Measurements from ENCODE around the gene PLEKHJ1. TPM values are rescaled to one million over a fixed set of nuclear protein-coding genes. Genes with fewer than 3 reads are reported as not detected.

PLEKHJ1 gene
- 49.7 and 72.8 TPM in 2 replicates for total RNA-seq

DNA sequence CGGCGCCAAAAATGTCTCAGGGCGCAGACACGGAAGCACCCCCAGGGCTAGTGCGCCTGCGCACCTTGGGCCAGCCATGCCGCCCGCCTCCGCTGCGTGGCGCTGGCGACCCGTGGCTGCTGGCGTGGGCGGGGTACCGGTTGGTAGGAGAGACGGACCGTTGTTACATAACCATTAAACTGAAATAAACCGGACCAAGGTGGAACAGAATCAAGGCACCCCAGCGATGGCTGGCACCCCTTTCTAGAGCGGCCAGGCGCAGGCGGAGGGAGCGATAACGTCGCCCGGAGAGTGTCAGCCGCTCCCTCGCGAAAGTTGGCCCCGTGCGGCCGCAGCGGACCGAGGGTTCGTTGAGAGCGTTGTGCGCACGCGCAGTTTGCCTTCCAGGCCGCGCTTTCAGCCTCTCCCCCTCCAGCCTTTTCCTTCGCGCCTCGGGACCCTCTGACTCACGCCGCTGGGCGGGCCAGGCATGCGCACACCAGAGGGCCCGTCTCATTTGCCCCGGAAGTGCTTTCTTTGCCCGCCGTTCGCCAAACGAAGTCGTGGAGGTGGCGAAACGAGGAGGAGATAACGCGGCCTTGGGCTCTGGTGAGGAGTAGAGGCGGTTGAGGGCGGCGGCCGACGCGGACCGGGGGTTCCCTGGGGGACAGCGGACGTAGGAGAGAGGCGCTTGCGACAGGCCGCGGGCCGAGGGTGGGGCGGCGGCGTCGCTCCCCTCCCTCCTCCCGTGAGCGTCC lies at the start of gene PLEKHJ1, which contains the start of gene SF3A2:
PLEKHJ1 (minus strand) TSS at position 16 of the 737 bp plus-strand sequence. CDS start 81 bp downstream, outside the sequence.
SF3A2 (plus strand) TSS at position 511 of the 737 bp plus-strand sequence. CDS start 6,595 bp downstream, outside the sequence.

GRCh38 chr19:2282062-2282861 lies 46.1 kb upstream of the PLEKHJ1 start, which contains the start of gene PEAK3:
Gene PEAK3 (minus strand): TSS chr19:2282175. CDS start chr19:2280931, 1,244 bp downstream.

GRCh38 chr19:2255982-2256685 lies 20.0 kb upstream of the PLEKHJ1 start, which contains the start of gene JSRP1:
Gene JSRP1 (minus strand): TSS chr19:2256417. CDS start chr19:2255314, 1,103 bp downstream.

GRCh38 chr19:2249010-2249866 lies 13.1 kb upstream of the PLEKHJ1 start, which contains the start of gene AMH:
Gene AMH (plus strand): TSS chr19:2249323. CDS start chr19:2249333, 10 bp downstream.

Other genes with a start within 250 kb of the PLEKHJ1 start
- gene BTBD2, start 220.6 kb downstream of the PLEKHJ1 start, total RNA-seq, result 77.4 and 137 TPM in 2 replicates
- gene MKNK2, start 185.1 kb downstream of the PLEKHJ1 start, total RNA-seq, result 68.7 and 80.6 TPM in 2 replicates
- 27.5 and 36.5 TPM in 2 replicates for gene MOB3A, start 140.0 kb downstream of the PLEKHJ1 start, total RNA-seq
- 0.13 and 2.9 TPM in 2 replicates for gene IZUMO4, start 139.4 kb downstream of the PLEKHJ1 start, total RNA-seq
- gene AP3D1, start 84.8 kb downstream of the PLEKHJ1 start, total RNA-seq, result 77.9 and 99.9 TPM in 2 replicates
- 8.0 and 24.8 TPM in 2 replicates for gene DOT1L, start 72.4 kb downstream of the PLEKHJ1 start, total RNA-seq
- 42.5 and 47.8 TPM in 2 replicates for gene SF3A2, start 495 bp upstream of the PLEKHJ1 start, total RNA-seq
- gene AMH, start 13.0 kb upstream of the PLEKHJ1 start, total RNA-seq, result under 0.01 and 2.3 TPM in 2 replicates
- 3.2 TPM in 1 of 2 replicates, not detected in the other for gene JSRP1, start 20.1 kb upstream of the PLEKHJ1 start, total RNA-seq
- 0.13 TPM in 1 of 2 replicates, not detected in the other for gene PEAK3, start 45.8 kb upstream of the PLEKHJ1 start, total RNA-seq
- not detected in 2 replicates for gene LINGO3, start 71.8 kb upstream of the PLEKHJ1 start, total RNA-seq
- gene LSM7, start 92.3 kb upstream of the PLEKHJ1 start, total RNA-seq, result 135 and 247 TPM in 2 replicates
- 18.7 and 36.3 TPM in 2 replicates for gene SPPL2B, start 92.4 kb upstream of the PLEKHJ1 start, total RNA-seq
- 0.26 TPM in 1 of 2 replicates, not detected in the other for gene TMPRSS9, start 123.9 kb upstream of the PLEKHJ1 start, total RNA-seq
- 56.9 and 71.1 TPM in 2 replicates for gene TIMM13, start 191.3 kb upstream of the PLEKHJ1 start, total RNA-seq
- gene LMNB2, start 220.6 kb upstream of the PLEKHJ1 start, total RNA-seq, result 73.4 and 109 TPM in 2 replicates
- gene GADD45B, start 239.8 kb upstream of the PLEKHJ1 start, total RNA-seq, result 56.2 and 71.7 TPM in 2 replicates